HG02759 (cell line): Measurements from ENCODE around the gene MS4A15.
A peak's percentile ranks its signal among the peaks of the same experiment; 100 is the strongest.
"Not testable (repeated sequence)": the region's sequence is repeated elsewhere in the genome, so short reads cannot be mapped to it uniquely, and the experiment has no call there.

Source experiments
- ATAC-seq: cut with Tn5 transposase; IDR thresholded peaks from one replicate; pipeline ENCODE4 v1.9.1; 2021; ENCODE audit warnings: mild to moderate bottlenecking, moderate library complexity; ENCODE audit not compliant: unreplicated experiment

The MS4A15 gene

DNA sequence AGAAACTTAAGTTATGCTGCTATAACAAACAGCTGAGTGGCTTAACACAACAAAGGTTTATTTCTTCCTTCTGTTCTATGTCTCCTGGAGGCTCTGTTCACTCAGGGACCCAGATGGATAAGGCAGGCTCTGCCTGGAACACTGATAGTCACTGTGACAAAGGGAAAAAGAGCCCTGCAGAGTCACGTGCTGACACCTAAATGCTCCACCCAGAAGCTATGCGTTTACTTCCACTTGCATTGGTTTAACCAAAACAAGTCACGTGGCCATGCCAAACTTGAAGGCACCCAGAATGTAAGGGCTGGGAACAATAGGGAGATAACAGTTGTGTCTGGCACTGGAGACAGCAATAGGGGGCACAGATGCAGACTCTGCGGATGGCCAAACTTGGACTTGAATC is 3.4 kb upstream of the MS4A15 start:
- no peak for ATAC-seq

DNA sequence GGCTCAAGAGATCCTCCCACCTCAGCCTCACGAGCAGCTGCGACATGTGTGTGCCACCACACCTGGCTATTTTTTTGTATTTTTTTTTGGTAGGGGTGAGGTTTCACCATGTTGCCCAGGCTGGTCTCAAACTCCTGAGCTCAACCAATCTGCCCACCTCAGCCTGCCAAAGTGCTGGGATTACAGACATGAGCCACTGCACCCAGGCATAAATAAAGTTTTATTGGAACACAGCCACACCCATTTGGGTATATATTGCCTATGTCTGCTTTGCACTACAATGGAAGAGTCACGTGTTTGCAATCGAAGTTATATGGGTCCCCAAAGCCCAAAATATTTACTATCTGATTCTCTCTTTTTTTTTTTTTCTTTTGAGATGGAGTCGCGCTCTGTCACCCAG is 1.8 kb upstream of the MS4A15 start:
- no peak for ATAC-seq

DNA sequence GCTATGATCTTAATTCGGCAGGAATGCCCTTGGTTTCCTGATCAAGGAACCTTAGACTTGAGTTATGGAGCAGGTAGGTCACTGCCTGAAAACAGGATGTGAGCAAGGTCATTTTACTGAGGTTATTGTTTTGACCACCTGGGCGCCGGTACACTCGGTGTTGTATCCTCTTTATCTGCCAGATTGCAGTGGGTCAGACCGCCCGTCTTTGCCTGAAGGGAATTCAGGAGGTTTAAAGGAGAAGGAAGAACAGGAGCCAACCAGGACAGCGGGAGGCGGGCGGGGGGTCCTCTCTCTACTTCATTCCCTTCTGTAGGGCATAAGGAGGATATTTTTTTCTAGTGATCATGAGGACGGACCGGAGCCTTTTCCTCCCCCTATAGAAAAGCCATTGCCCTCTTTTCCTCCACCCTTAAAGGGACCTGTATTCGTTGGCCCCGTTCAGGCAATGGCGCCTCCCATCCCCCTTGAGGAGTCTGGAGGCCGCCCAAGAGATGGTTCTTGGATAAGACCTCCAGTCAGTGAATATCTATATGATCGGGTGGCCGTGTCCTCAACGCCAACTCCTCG is 649 bp downstream of the MS4A15 start:
- no peak for ATAC-seq

DNA sequence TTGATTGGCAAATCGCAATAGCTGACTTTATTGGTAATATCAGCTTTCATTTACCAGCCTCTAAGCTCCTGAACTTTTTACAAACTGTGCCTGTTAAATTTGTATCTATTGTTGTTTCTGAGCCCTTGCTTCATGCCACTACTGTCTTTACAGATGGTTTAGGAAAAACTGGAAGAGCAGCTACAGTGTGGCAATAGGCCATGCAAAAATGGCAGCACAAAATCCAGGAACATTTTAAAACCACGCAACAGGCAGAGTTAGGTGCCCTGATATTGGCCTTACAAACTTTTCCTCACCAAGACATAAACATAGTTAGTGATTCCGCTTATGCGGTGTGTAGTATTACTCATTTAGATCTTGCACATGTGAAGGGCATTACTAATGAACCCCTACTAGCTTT is 2.0 kb downstream of the MS4A15 start:
- ATAC-seq, result not testable (repeated sequence)

DNA sequence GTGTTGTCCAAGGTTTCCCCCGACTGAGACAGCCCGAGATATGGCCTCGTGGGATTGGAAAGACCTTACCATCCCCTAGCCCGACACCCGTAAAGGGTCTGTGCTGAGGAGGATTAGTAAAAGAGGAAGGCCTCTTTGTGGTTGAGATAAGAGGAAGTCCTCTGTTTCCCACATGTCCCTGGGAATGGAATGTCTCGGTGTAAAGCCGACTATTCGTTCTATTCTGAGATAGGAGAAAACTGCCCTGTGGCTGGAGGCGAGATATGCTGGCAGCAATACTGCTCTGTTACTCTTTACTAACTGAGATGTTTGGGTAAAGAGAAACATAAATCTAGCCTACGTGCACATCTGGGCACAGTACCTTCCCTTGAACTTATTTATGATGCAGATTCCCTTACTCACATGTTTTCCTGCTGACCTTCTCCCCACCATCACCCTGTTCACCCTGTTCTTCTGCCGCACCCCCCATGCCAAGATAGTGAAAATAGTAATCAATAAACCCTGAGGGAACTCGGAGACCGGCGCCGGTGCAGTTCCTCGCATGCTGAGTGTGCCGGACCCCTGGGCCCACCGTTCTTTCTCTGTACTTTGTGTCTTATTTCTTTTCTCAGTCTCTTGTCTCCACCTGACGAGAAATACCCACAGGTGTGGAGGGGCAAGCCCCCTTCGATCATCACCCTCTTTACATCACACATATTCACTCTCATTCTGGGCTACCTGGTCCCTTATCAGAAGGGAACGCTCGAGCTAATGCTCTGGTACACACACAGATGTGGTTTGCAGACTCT is 3.0 kb downstream of the MS4A15 start:
- ATAC-seq, result not testable (repeated sequence)

DNA sequence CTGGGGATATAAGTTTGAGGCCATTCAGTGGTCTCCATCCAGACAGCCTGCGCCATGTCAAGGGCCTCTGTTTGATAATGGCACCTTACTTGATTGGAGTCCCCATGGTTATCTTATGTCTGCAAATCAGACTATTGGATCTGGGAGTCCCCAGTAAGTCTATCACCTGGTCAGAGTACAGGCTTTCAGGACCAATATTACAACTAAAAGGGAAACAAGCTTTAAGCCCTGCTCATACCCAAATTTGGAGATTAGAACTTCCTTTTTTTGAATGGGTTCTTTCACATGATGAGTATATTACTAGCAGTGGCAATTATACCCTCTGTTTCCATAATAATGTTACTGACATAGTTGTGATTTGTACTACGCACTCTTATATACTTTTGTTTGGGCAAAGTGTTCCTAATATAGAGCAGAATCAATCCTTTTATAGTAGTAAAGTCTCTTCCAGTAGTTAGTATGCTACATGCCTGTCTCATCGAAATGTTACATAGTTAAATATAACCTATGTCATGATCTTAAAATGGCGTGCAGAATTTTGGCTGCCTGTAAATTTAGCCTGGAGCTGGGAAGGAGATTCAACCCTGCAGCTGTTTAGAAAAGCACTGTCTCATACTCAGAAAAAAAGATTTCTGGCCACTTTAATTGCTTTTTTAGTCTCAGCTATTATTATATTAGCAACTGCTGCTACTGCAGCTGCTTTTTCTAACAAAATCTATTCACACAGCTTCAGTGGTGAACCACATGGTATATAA is 4.9 kb downstream of the MS4A15 start:
- ATAC-seq, result peak; percentile 30

DNA sequence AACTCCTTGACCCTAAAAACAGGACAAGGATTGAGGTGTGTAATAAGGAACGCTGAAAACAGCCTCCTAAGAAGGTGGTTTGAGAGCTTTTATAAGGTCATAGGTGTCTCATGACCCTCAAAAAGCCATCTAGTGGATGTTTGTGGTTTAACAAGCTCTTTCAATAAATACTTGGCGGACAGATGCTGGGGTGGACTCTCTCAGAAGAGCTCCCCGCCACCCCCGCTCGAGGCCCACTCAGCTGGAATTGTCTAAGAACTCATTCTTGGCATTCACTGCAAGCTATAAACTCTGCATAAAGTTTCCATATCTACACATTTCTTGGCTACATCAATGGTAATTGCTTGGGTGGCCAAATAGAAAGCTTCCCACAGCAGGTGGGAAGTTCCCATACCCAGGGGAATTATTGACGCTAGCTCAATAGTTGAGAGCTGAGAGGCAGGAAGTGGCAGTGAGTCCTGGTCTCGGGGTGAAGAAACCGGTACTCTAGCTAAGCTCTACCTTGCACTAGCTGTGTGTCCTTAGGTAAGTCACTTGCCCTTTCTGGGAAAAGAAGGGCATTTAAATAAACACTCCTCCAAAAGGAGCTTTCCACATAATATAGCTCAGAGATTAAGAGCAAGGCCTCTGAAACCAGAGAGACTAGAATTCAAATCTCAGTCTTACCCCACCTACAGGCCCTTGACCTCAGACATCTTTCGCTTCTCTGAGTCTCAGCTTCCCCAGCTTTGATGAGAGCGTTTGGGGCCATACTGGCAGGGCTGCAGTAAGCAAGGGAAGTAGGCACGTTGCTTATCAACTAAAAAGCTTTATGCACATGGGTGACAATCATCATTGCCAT is 6.4 kb downstream of the MS4A15 start:
- peak; percentile 77 for ATAC-seq

DNA sequence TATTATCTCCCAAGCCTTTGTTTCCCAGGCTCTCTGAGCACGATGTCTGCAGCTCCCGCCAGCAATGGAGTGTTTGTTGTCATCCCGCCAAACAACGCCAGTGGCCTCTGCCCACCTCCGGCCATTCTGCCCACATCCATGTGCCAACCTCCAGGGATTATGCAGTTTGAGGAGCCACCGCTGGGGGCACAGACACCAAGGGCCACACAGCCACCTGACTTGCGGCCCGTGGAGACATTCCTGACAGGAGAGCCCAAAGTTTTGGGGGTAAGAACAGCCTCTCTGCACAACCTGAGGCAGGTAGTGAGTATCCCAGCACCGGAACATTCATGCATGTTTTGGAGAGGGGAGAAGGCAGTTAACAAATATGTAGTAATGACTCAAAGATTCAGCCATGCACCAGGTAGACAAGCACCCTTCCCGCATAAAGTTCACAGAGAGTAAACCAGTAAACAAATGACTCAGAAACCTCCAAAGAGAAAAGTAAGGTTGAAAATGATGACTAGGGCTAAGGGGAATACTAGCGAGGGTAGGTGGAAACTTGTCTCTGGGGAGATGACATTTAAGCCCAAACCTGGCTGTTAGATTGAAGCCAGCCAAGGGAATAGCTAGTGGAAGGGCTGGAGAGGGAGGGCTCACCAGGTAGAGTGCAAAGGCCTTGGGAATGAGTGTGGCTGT is 7.2 kb downstream of the MS4A15 start:
- ATAC-seq, result peak; percentile 30

DNA sequence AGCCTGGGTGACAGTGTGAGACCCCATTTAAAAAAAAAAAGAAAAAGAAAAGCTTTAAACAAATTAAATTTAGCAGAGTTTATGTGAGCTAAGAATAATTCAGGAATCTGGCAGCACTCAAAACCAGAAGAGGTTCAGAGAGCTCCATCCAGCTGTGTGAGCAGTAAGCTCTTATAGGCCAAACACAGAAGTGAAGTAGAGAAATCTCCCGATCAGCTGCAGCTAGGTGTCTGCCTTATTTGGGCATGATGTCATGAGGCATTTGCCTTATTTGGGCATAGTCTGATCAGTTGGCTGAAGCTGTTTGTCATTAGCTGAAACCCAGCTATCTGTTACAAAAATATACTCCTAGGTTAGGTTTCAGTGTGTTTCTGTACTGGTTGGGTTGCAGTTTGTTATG is 8.2 kb downstream of the MS4A15 start:
- ATAC-seq, result peak; percentile 35

DNA sequence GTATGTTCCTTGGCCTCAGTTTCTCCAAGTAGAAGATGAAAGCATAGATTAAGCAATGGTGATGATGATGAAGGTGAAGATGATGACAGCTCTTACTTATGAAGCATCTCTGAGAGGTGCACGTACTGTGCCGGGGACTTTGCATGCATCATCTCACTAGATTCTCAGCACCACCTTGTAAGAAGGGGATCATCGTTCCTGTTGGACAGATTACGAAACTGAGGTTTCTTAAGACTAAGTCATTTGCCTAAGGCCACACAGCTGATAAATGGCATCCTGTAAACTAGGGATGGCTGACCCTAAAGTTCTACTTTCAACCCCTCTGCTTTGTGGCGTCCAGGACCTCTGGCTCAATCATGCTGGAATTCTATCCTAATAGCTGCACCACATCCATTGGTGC is 8.7 kb downstream of the MS4A15 start:
- ATAC-seq, result no peak

DNA sequence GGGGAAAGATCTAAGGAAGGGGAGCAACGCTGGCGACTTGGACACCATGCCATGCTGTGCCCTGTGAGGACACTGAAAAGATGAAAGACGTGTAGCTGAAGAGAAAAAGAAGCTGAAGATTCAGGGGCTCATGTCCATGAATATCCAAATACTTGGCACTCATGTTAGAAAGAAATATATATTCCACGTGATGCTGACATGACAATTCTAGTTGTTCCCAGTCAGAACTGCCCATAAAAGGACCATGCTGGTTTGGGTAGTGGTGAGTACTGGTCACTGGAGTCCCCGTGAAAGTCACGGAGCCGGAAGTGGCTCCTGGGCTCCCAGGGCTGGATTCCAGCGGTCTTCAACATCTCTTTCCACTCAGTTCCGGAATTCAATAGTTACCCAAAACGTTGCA is 9.9 kb downstream of the MS4A15 start:
- no peak for ATAC-seq

DNA sequence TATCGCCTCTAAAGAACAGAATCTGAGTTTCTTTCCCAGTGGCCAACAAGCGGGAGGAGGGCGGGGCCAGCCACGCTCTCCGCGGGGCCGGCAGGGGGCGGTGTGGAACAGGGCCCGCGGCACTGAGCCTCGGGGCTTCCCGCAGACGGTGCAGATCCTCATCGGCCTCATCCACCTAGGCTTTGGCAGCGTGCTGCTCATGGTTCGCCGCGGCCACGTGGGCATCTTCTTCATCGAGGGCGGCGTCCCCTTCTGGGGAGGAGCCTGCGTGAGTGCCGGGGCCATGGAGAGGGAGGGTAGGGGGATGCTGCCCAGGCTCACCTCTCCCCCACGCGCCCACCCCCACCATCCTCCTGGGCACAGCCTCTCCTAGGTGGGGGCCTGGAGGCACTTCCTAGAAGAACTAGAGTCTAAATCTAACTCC is 10.7 kb downstream of the MS4A15 start:
- no peak for ATAC-seq

DNA sequence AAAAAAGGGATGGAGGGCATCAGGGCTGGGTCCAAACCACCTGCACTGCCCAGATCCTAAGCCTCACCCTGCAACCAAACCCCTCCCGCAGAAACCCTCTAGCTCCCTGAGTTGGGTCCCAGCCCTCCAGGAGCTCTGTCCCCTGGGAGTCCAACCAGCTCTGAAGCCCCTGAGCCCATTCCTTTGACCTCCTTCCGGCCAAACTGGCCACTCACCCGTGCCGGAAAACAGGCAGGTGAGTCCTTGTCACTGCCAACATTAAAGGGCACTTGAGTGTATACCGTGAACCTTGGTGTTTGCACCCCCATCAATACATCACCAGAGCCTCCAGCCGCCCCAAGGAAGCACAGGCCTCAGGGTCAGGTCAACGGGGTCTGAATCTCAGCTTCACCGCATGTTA is 11.5 kb downstream of the MS4A15 start:
- ATAC-seq, result no peak

DNA sequence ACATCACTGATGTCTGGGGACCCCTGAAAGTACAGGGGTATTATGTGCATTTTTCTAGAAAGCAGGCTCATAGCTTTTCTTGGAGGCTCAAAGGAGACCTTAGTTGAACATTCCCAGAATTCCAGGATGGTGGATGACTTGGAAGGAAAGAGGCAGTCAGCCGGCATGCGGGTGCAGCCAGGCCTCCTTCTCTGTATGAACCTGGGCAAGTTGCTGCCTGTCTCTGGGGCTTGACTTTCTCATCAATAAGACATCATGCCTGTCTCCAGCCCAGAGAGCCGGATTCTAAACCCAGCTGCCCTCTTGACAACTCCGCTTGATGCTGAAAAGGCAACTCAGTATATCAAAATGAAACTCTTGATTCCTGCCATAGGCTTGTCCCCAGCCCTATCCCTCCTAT is 12.6 kb downstream of the MS4A15 start:
- ATAC-seq, result no peak

DNA sequence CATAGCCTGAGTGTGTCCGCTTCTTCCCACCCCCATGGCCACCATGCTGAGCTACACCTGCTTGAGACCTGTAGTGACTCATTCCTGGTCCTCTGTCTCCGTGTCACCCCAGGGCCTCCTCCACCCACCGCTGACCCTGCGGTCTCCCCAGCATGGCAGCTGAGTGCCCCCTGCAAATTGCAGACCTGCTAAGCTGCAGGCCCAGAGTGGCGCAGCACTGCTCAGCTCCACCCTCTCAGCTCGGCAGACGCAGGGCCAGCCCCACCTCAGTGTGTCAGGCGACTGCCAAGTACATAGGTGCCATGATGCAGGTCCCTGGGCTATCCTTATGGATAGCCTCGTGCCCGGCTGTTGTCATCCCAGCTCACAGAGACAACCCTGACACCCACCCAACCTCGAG is 13.1 kb downstream of the MS4A15 start:
- no peak for ATAC-seq

DNA sequence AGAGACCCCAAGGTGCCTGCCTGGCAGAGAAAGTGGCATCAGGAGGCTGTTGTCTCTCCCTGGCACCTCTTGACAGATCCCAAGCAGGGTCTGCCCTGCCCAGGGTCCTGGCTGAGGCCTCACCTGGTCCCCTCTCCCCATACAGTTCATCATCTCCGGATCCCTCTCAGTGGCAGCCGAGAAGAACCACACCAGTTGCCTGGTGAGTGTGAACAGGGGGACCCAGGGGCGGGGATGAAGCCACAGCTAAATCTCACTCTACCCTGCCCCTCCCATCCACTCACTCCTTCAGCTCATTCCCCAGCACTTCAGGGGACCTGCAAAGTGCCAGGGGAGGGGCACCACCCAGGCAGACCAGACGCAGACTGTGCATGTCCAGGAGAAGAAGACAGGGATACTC is 14.5 kb downstream of the MS4A15 start:
- ATAC-seq, result no peak

DNA sequence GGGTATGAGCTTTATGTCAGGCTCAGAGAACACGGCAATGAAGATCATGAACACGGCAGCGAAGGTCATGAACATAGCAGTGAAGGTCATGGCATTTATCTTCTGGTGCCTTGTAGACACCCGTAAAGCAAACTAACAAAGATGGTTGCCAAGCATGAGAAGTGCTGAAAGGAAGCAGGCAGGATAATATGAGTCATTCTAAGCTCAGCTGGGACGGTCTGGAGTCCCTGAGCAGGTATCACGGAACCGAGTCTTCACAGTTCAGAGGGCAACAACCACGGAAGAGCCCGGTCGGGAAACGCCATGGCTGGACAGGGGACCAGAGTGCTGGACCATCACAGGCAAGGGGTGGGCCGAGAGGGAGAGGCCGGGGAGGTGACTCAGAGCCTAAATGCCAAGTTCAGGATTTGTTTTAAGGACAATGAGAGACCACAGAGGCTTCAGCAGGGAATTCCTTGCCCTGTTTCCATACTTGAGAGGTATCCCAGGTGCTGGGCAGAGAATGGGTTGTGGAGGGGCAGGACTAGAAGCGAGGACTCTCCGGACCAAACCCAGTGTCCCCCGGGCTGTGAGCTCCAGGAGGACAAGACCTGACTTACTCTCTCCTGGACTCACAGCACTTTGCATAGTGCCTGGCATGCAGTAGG is 15.3 kb downstream of the MS4A15 start:
- ATAC-seq, result peak; percentile 35

DNA sequence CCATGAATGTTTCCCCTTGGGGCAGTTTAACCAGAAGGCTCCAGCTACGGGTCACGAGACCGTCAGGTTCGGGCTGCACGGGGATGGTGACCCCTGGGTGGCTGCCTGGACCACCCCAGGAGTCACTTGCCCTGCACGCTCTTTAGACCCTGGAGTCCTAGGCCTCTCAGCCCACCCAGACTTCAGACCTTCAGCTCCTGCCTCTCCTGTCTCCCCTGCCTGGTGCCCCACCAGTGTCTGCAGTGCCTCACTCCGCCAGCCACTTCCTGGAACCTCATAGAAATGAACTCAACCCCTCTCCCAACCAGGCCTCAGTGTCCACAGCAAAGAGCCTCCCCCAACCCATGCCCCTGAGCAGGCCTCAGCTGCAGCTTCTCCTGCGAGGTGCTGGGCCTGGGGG is 16.0 kb downstream of the MS4A15 start:
- ATAC-seq, result no peak

DNA sequence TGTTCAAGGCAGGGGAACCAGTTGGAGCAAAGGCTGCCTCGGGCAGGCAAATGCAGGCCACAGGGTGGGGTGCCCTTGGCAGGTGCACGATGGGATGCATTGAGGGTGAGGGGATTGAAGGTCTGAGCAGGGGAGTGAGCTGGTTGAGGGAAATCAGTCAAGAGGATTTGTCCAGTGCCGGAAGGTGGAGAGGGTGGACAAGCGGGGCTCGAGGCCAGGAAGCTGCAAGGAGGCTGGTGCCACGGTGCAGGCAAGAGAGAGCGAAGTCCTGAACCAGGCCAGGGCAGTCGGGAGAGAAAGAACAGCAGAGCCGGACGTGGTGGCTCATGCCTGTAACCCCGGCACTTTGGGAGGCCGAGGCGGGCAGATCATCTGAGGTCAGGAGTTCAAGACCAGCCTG is 18.1 kb downstream of the MS4A15 start:
- ATAC-seq, result no peak

DNA sequence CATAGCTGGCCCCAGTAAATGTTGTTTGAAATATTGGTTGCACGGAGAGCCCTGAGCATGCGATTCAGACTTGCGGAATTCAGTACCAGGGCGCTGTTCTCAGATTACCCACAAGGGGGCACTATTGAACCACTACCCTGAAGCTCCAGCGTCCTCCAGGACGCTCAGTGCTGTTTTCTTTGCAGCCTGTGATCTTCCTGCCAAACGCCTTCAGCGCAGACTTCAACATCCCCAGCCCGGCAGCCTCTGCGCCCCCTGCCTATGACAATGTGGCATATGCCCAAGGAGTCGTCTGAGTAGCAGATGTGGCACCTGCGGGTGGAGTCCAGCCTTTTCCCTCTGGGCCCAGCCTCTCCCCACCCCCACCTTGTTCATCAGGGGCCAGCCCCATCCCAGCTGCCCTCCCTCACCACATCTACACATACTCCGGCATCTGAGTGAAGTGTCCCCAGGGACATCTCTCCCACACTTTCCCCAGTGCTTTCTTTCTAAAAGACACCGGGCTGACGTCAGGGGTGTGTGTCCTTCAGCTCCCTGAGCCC is 18.8 kb downstream of the MS4A15 start:
- peak; percentile 90 for ATAC-seq
